IMR-90 (cell line): ENCODE measurements around the gene STARD10.

Experiments used
- MAFK ChIP-seq: IDR thresholded peaks from 2 replicates; pipeline ENCODE4 v1.6.1; 2012; ENCODE audit warnings: low read depth, low read length, improper control_type of control experiment
- MAZ ChIP-seq: IDR thresholded peaks from 2 replicates; pipeline ENCODE4 v1.6.1; 2012; ENCODE audit warnings: low read depth, mild to moderate bottlenecking, low read length, improper control_type of control experiment, moderate library complexity, borderline replicate concordance
- MXI1 ChIP-seq: IDR thresholded peaks from 2 replicates; pipeline ENCODE4 v1.6.1; 2012; ENCODE audit warnings: low read depth, mild to moderate bottlenecking, low read length, moderate library complexity, borderline replicate concordance
- POLR2A ChIP-seq: IDR thresholded peaks from 2 replicates; pipeline ENCODE4 v1.6.1; 2012; ENCODE audit warnings: mild to moderate bottlenecking, low read depth, low read length
- RAD21 ChIP-seq: IDR thresholded peaks from 2 replicates; pipeline ENCODE4 v1.6.1; 2012; ENCODE audit warnings: low read length, improper control_type of control experiment
- SMC3 ChIP-seq: fragments of 150-350 bp; IDR thresholded peaks from 2 replicates; pipeline ENCODE4 v1.6.1; 2016; ENCODE audit warnings: low read depth, mild to moderate bottlenecking, antibody characterized with exemption, low read length, moderate library complexity
- TF ChIP-seq, protein P1 (sequence below): conservative IDR thresholded peaks from 2 replicates; pipeline ENCODE4 v1.5.1; 2012; ENCODE audit warnings: mild to moderate bottlenecking, low read depth, low read length, improper control_type of control experiment
- TF ChIP-seq, protein P2 (sequence below): fragments of 150-350 bp; IDR thresholded peaks from 2 replicates; pipeline ENCODE4 v1.6.1; 2016; ENCODE audit warnings: low read depth, mild to moderate bottlenecking, low read length, moderate library complexity, borderline replicate concordance

DNA sequence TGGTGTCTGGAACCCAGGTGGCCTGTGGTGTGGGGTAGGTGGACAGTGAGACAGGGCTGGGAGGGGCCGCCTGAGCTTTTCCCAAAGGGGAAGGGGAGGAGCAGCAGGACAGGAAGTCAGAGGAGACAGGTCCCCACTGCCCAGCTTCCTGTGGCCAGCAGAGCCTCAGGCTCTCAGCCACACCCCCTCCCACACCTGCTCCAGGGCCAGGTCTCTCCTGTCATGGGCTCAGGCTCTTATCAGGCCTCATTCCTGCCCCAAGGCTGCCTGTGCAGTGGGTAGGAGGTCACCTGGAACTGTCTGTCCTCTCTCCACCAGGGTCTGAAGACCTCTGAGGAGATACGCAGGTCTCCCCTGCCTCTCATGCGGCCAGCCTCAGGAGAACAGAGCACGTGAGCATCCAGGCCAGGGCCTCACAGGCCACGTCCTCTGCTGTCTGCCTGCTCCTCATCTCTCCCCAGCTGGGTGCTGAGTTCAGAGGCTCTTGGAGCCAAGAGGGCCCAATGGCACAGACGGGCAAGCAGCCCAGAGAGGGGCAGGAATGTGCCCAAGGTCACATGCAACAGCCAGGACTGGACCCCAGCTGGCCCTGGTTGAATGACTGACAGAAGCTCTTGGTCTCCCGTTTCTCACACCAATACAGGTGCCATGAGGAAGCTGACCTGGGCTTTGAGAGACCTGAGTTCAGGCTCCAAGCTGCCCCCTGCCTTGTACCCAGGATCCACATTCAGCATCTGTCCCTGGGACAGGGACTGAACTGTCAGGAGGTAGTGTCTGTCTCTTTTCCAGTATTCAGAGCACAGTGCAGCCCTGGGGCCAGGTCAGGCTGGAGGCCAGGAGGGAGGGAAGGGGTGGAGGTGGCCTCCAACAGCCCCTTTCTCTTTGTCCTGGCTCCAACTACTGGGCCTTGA lies 16.7 kb downstream of the STARD10 start:
- TF ChIP-seq MAFK (no peak), POLR2A (no peak), RAD21 (no peak), SMC3 (no peak), MXI1 (no peak), MAZ (no peak)
- TF ChIP-seq, protein P1, sequence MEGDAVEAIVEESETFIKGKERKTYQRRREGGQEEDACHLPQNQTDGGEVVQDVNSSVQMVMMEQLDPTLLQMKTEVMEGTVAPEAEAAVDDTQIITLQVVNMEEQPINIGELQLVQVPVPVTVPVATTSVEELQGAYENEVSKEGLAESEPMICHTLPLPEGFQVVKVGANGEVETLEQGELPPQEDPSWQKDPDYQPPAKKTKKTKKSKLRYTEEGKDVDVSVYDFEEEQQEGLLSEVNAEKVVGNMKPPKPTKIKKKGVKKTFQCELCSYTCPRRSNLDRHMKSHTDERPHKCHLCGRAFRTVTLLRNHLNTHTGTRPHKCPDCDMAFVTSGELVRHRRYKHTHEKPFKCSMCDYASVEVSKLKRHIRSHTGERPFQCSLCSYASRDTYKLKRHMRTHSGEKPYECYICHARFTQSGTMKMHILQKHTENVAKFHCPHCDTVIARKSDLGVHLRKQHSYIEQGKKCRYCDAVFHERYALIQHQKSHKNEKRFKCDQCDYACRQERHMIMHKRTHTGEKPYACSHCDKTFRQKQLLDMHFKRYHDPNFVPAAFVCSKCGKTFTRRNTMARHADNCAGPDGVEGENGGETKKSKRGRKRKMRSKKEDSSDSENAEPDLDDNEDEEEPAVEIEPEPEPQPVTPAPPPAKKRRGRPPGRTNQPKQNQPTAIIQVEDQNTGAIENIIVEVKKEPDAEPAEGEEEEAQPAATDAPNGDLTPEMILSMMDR: no peak
- TF ChIP-seq, protein P2, sequence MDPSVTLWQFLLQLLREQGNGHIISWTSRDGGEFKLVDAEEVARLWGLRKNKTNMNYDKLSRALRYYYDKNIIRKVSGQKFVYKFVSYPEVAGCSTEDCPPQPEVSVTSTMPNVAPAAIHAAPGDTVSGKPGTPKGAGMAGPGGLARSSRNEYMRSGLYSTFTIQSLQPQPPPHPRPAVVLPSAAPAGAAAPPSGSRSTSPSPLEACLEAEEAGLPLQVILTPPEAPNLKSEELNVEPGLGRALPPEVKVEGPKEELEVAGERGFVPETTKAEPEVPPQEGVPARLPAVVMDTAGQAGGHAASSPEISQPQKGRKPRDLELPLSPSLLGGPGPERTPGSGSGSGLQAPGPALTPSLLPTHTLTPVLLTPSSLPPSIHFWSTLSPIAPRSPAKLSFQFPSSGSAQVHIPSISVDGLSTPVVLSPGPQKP: no peak
